DOHH2 (cell line): ENCODE measurements around the gene SH3BP5L.

Source experiments
- EZH2phosphoT487 ChIP-seq: fragments of 200-600 bp; sonication (generic); IDR thresholded peaks from 2 replicates; pipeline ENCODE4 v1.6.1; 2017; ENCODE audit warnings: borderline replicate concordance, mild to moderate bottlenecking, antibody characterized with exemption, low read length, moderate library complexity, mixed read lengths
- TF ChIP-seq, protein P1 (sequence below): fragments of 200-600 bp; sonication (generic); IDR thresholded peaks from one replicate; pipeline ENCODE4 v1.5.1; 2014; ENCODE audit warnings: antibody characterized with exemption, mild to moderate bottlenecking, low read depth, low read length; ENCODE audit not compliant: poor library complexity, severe bottlenecking

DNA sequence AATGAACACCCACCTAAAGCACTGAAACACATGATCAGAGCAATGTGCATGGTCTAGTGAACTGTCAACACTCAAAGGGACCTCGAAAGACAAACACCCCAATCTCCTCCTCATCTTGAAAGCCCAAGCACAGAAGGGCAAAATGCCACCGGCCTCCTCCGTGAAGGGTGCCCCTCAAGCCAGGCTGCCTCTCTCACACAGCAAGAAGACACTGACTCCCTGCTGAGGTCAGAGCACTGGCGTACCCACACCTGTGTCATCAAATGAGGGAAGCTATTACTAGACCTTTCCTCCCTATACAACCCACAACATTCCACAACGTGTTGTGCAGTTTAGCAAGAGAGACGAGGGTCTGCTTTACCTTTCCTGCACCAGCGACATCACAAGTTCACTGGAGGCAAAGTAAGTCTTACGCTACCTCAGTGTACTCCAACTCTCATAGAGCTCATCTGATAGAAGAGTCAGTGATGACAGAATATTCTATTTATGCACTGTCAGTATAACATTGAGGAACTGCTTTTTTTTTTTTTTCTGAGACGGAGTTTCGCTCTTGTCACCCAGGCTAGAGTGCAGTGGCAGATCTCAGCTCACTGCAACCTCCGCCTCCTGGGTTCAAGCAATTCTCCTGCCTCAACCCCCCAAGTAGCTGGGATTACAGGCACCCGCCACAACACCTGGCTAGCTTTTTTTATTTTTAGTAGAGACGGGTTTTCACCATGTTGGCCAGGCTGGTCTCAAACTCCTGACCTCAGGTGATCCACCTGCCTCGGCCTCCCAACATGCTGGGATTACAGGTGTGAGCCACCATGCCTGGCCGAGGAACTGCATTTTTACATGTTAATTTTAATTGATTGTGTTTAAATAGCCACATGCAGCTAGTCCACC, 3.3 kb downstream of the SH3BP5L start:
- TF ChIP-seq, protein P1, sequence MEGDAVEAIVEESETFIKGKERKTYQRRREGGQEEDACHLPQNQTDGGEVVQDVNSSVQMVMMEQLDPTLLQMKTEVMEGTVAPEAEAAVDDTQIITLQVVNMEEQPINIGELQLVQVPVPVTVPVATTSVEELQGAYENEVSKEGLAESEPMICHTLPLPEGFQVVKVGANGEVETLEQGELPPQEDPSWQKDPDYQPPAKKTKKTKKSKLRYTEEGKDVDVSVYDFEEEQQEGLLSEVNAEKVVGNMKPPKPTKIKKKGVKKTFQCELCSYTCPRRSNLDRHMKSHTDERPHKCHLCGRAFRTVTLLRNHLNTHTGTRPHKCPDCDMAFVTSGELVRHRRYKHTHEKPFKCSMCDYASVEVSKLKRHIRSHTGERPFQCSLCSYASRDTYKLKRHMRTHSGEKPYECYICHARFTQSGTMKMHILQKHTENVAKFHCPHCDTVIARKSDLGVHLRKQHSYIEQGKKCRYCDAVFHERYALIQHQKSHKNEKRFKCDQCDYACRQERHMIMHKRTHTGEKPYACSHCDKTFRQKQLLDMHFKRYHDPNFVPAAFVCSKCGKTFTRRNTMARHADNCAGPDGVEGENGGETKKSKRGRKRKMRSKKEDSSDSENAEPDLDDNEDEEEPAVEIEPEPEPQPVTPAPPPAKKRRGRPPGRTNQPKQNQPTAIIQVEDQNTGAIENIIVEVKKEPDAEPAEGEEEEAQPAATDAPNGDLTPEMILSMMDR = no peak
- TF ChIP-seq EZH2phosphoT487 = no peak
